Epithelial cell of esophagus (primary cell): ENCODE data around the gene NRXN3.

Experiments
- DNase-seq: peaks from one replicate; pipeline ENCODE4 v3.0.0; 2010; ENCODE audit warnings: low read depth
- H3K4me3 ChIP-seq: 2 replicates; pipeline ENCODE4 v1.5.1; 2011; ENCODE audit warnings: mild to moderate bottlenecking, low read length, control low read depth
- CTCF ChIP-seq: IDR thresholded peaks from 2 replicates; pipeline ENCODE4 v1.5.1; 2011; ENCODE audit warnings: low read depth, mild to moderate bottlenecking, low read length, control low read depth, inconsistent platforms; ENCODE audit not compliant: insufficient read depth; ENCODE audit errors: missing control alignments

Gene NRXN3

GRCh38 chr14:79543348-79543747 lies 1373.2 kb downstream of the NRXN3 start:
- DNase-seq: no peak
- no peak for TF ChIP-seq CTCF
- H3K4me3 ChIP-seq: no peak overlapping the region

- TF ChIP-seq CTCF: peak; percentile 57
- peak; percentile 87 for DNase-seq
- H3K4me3 ChIP-seq: no peak overlapping the region
Observed at GRCh38 chr14:79543967-79544697, 1374.0 kb downstream of the NRXN3 start.

GRCh38 chr14:79544698-79545070 lies 1374.5 kb downstream of the NRXN3 start:
- H3K4me3 ChIP-seq: no peak overlapping the region
- no peak for DNase-seq
- TF ChIP-seq CTCF: no peak

GRCh38 chr14:79548836-79549235 lies 1378.7 kb downstream of the NRXN3 start:
- DNase-seq: no peak
- TF ChIP-seq CTCF: no peak
- no peak overlapping the region for H3K4me3 ChIP-seq

- H3K4me3 ChIP-seq: no peak overlapping the region
- DNase-seq: no peak
- no peak for TF ChIP-seq CTCF
Observed at GRCh38 chr14:79549515-79549914, 1379.3 kb downstream of the NRXN3 start.

- H3K4me3 ChIP-seq: no peak overlapping the region
- no peak for TF ChIP-seq CTCF
- DNase-seq: no peak
Observed at GRCh38 chr14:79551523-79551922, 1381.3 kb downstream of the NRXN3 start.

- TF ChIP-seq CTCF: no peak
- H3K4me3 ChIP-seq: no peak overlapping the region
- DNase-seq: no peak
Observed at GRCh38 chr14:79552778-79553177, 1382.6 kb downstream of the NRXN3 start.
